ENCODE results near the gene PRRC1.
A peak's percentile ranks its signal among the peaks of the same experiment; 100 is the strongest.

The PRRC1 gene

DNA sequence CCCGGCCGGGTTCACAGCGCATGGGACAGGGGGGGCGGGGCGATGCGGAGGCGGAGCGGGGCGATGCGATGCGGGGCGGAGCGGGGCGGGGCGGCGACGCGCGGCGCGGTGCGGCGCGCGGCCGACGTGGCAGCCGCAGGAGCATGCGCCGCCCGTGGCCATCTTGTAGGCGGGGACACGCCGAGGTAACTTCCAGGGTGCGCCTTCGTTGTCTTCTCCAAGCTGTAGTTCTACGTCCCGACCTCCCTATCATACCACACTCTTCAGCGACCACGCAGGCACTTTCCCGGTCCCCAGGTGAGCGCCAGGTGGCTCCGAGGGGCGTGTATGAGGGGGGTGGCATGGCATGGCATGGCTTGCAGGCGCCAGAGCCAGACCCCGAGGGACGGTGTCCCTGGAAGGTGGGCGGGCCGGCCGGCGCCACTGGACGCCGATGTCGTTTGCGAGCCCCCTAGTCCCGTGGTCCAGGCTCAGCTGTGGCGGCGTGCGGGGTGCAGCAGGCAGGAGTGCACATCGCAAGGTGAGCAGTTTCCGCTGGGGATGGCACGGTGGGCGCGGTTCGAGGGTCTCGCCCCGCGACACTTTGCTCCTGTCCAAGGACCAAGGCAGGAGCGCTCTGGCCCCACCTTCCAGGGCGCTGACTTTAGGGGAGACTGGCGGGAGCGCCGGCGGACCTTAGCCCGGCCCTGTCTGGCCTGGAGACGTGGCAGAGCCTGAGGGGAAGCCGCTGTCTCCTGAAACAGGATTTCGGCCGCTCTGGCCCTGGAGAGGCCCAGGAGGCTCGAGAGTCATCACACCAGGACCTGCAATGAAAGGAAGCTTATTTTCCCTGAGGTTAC, at the start of gene PRRC1:
PRRC1 (plus strand) TSS at position 161 of the 839 bp plus-strand sequence. CDS start 5,840 bp downstream, outside the sequence.
- TF ChIP-seq, protein P1, sequence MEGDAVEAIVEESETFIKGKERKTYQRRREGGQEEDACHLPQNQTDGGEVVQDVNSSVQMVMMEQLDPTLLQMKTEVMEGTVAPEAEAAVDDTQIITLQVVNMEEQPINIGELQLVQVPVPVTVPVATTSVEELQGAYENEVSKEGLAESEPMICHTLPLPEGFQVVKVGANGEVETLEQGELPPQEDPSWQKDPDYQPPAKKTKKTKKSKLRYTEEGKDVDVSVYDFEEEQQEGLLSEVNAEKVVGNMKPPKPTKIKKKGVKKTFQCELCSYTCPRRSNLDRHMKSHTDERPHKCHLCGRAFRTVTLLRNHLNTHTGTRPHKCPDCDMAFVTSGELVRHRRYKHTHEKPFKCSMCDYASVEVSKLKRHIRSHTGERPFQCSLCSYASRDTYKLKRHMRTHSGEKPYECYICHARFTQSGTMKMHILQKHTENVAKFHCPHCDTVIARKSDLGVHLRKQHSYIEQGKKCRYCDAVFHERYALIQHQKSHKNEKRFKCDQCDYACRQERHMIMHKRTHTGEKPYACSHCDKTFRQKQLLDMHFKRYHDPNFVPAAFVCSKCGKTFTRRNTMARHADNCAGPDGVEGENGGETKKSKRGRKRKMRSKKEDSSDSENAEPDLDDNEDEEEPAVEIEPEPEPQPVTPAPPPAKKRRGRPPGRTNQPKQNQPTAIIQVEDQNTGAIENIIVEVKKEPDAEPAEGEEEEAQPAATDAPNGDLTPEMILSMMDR (IDR thresholded peaks at IDR 0.05; ENCODE audit: unreplicated experiment in 3 of 3), result no peak
- Mint-ChIP-seq H3K27me3 (ENCODE audit: low read depth) (no peaks in the 10 kb centered on the region), H3K9me3 (peaks cover 3% of the 10 kb centered on the region), H3K36me3 (ENCODE audit: low read depth) (peaks cover 33% of the 10 kb centered on the region), H3K4me3 (peak within 1 kb of the TSS; percentile 86 to 93 (median 86)), H3K4me1 (peaks cover 42% of the 10 kb centered on the region), H3K27ac (peak within 1 kb of the TSS; percentile 72 to 90 (median 87))

DNA sequence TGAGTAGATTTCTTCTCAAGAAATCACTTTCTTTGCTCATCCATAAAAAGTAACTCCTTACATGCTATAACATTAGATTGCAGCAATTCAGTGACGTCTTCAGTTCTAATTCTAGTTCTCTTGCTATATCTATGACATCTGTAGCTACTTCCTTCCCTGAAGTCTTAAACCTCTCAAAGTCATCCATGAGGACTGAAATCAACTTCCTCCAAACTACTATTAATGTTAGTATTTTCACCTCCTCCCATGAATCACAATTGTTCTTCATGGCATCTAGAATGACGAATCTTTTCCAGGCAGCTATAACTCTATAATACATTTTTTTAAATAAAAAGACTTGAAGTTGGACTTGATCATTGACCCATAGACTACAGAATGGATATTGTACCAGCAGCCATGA, 46.2 kb upstream of the PRRC1 start:
- no peaks in the 10 kb centered on the region for H3K4me1 Mint-ChIP-seq
- TF ChIP-seq, protein P1 (IDR thresholded peaks at IDR 0.05; ENCODE audit: unreplicated experiment in 3 of 3), result no peak
- H3K27me3 Mint-ChIP-seq (ENCODE audit: low read depth), result no peaks in the 10 kb centered on the region
- no peaks in the 10 kb centered on the region for H3K9me3 Mint-ChIP-seq
- H3K36me3 Mint-ChIP-seq (ENCODE audit: low read depth), result no peaks in the 10 kb centered on the region
- H3K27ac Mint-ChIP-seq, result no peak overlapping the region
- no peak overlapping the region for H3K4me3 Mint-ChIP-seq

DNA sequence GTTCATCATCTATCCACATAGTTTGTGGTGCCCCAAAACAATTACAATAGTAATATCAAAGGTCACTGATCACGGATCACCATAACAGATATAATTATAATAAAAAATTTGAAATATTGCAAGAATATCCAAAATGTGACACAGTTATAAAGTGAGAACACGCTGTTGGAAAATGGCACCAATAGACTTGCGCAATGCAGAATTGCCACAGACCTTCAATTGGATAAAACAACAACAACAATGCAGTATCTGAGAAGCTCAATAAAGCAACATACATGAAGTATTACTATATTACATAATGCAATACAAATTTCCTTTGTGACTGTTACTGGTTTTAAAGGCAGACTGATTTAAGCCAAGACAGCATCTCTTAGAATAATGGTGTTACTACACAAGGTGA, 44.7 kb upstream of the PRRC1 start:
- Mint-ChIP-seq H3K4me3 (no peak overlapping the region), H3K27ac (no peak overlapping the region), H3K36me3 (ENCODE audit: low read depth) (no peaks in the 10 kb centered on the region), H3K27me3 (ENCODE audit: low read depth) (no peaks in the 10 kb centered on the region), H3K9me3 (no peaks in the 10 kb centered on the region), H3K4me1 (no peaks in the 10 kb centered on the region)
- TF ChIP-seq, protein P1 (IDR thresholded peaks at IDR 0.05; ENCODE audit: unreplicated experiment in 3 of 3), result no peak

DNA sequence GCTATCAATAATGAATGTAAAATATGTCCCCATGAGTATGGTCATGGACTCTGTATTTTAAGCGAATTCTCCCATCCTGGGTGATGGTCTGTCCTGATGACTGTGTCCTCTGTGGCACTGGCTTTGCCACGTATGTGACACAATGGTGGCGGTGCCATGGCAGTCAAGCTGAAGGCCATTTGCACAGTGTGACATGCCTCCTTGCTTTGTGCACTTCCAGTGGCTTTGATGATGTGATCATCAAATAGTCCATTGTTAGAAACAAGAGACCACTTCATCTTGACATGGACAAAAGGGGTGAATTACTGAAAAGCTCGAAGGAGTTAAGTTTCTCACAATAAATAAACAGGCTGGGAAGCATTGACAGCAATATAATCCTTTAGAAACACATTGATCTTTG, 31.0 kb upstream of the PRRC1 start:
- Mint-ChIP-seq H3K27me3 (ENCODE audit: low read depth) (no peaks in the 10 kb centered on the region), H3K4me1 (no peaks in the 10 kb centered on the region), H3K4me3 (no peak overlapping the region), H3K27ac (peak overlapping the region in 1 of 3 experiments; percentile 10), H3K36me3 (ENCODE audit: low read depth) (no peaks in the 10 kb centered on the region), H3K9me3 (no peaks in the 10 kb centered on the region)
- TF ChIP-seq, protein P1 (IDR thresholded peaks at IDR 0.05; ENCODE audit: unreplicated experiment in 3 of 3), result no peak

DNA sequence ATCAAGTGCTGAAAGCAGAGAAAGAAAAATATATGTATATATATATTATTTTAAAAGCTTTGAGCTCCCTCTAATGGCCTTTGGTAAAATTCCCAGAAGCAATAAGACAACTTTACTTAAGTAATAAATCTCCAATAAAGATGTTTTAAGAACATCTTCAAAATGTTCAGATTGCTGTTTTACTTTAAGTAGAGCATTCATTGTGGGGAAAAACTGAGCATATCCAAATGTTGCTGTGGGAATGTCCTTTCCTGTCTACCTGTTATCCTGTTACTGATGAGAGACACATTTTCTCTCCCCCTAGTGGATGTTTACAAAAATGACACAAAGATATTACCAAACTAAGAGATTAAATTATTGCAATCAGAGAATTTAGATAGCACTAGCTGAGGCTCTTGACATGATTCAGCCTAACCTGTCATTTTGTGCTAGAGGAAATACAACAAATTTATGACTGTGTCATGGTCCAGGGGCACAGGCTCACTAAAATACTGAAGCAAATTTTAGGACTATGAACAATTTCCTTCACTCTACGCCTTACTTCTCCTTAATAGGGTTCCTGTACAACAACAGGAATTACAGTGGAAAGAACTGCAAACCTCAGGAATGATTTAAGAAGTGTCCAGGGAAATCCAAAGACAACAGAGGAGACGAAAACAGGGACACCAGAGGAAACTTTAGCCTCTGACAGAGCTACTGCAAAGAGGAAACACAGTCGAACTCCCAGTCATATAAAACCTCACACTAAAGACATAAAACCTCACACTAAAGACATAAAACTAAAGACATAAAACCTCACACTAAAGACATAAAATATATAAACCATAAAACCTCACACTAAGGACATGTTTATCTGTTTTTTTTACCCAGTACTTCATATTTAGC, 24.3 kb upstream of the PRRC1 start:
- Mint-ChIP-seq H3K27ac (peak overlapping the region in 1 of 3 experiments; percentile 21), H3K36me3 (ENCODE audit: low read depth) (no peaks in the 10 kb centered on the region), H3K9me3 (no peaks in the 10 kb centered on the region), H3K27me3 (ENCODE audit: low read depth) (peaks cover 4% of the 10 kb centered on the region), H3K4me3 (no peak overlapping the region), H3K4me1 (no peaks in the 10 kb centered on the region)
- TF ChIP-seq, protein P1 (IDR thresholded peaks at IDR 0.05; ENCODE audit: unreplicated experiment in 3 of 3), result peak; percentile 93 to 99 (median 95)
